Measurements from ENCODE around the gene KRTAP5-10. TPM values are rescaled to one million over a fixed set of nuclear protein-coding genes. Genes with fewer than 3 reads are reported as not detected.
"Not testable (repeated sequence)": the region's sequence is repeated elsewhere in the genome, so short reads cannot be mapped to it uniquely, and the experiment has no call there.

Gene KRTAP5-10
- total and polyA plus RNA-seq, 2 donors (not counting 1 experiment from before 2014, with no cell fraction given): not detected

- Histone ChIP-seq H3K9me3 (ENCODE audit: control insufficient read depth, insufficient read depth, low read depth, low read length) (no peaks in the 10 kb centered on the region), H4K20me1 (ENCODE audit: control insufficient read depth, extremely low read depth, insufficient read depth, low read length) (no peaks in the 10 kb centered on the region), H3K4me1 (ENCODE audit: control insufficient read depth, extremely low read depth, insufficient read depth, low read length) (no peaks in the 10 kb centered on the region), H2AFZ (ENCODE audit: low read length) (no peak overlapping the region), H3K4me2 (ENCODE audit: extremely low read depth, insufficient read depth, low read length) (no peak overlapping the region), H3K9ac (ENCODE audit: insufficient read depth, low read length) (no peak overlapping the region), H3K4me3 (replicated peaks in 1 of 4; ENCODE audit: control extremely low read depth in 1 of 4, insufficient read depth in 1 of 4, low read depth in 3 of 4, low read length in 4 of 4) (no peak overlapping the region), H3K27ac (ENCODE audit: insufficient read depth, low read length) (no peak overlapping the region), H3K79me2 (ENCODE audit: control insufficient read depth, insufficient read depth, low read length) (no peaks in the 10 kb centered on the region), H3K36me3 (ENCODE audit: control insufficient read depth, insufficient read depth, low read length) (no peaks in the 10 kb centered on the region), H3K27me3 (ENCODE audit: control insufficient read depth, insufficient read depth, low read length) (no peaks in the 10 kb centered on the region)
- TF ChIP-seq CTCF (conservative IDR thresholded peaks at IDR 0.05 in 1 of 2, IDR thresholded peaks at IDR 0.05 in 1 of 2; ENCODE audit: low read depth in 1 of 2, low read length in 2 of 2): no peak
- no peak for DNase-seq (ENCODE audit: low read depth in 2 of 2)
These were observed 9.1 kb downstream of the KRTAP5-10 start for GRCh38 chr11:71574418-71574817.

GRCh38 chr11:71575723-71576424 lies 10.5 kb downstream of the KRTAP5-10 start:
- Histone ChIP-seq H2AFZ (ENCODE audit: low read length) (no peak overlapping the region), H4K20me1 (ENCODE audit: control insufficient read depth, extremely low read depth, insufficient read depth, low read length) (no peaks in the 10 kb centered on the region), H3K79me2 (ENCODE audit: control insufficient read depth, insufficient read depth, low read length) (no peaks in the 10 kb centered on the region), H3K27ac (ENCODE audit: insufficient read depth, low read length) (no peak overlapping the region), H3K27me3 (ENCODE audit: control insufficient read depth, insufficient read depth, low read length) (no peaks in the 10 kb centered on the region), H3K36me3 (ENCODE audit: control insufficient read depth, insufficient read depth, low read length) (no peaks in the 10 kb centered on the region), H3K4me2 (ENCODE audit: extremely low read depth, insufficient read depth, low read length) (no peak overlapping the region), H3K9ac (ENCODE audit: insufficient read depth, low read length) (no peak overlapping the region), H3K4me1 (ENCODE audit: control insufficient read depth, extremely low read depth, insufficient read depth, low read length) (no peaks in the 10 kb centered on the region), H3K4me3 (replicated peaks in 1 of 4; ENCODE audit: control extremely low read depth in 1 of 4, insufficient read depth in 1 of 4, low read depth in 3 of 4, low read length in 4 of 4) (no peak overlapping the region), H3K9me3 (ENCODE audit: control insufficient read depth, insufficient read depth, low read depth, low read length) (no peaks in the 10 kb centered on the region)
- no peak for DNase-seq (ENCODE audit: low read depth in 2 of 2)
- TF ChIP-seq EZH2 (IDR thresholded peaks at IDR 0.05; ENCODE audit: low read length, missing control alignments): no peak

GRCh38 chr11:71576688-71577465 lies 11.5 kb downstream of the KRTAP5-10 start:
- not testable (repeated sequence) for H3K27ac ChIP-seq (ENCODE audit: insufficient read depth, low read length); H3K4me2 ChIP-seq (ENCODE audit: extremely low read depth, insufficient read depth, low read length); H3K4me3 ChIP-seq (replicated peaks in 1 of 4; ENCODE audit: control extremely low read depth in 1 of 4, insufficient read depth in 1 of 4, low read depth in 3 of 4, low read length in 4 of 4); H2AFZ ChIP-seq (ENCODE audit: low read length); H3K4me1 ChIP-seq (ENCODE audit: control insufficient read depth, extremely low read depth, insufficient read depth, low read length); H4K20me1 ChIP-seq (ENCODE audit: control insufficient read depth, extremely low read depth, insufficient read depth, low read length); H3K79me2 ChIP-seq (ENCODE audit: control insufficient read depth, insufficient read depth, low read length); H3K9ac ChIP-seq (ENCODE audit: insufficient read depth, low read length); H3K9me3 ChIP-seq (ENCODE audit: control insufficient read depth, insufficient read depth, low read depth, low read length); DNase-seq (ENCODE audit: low read depth in 2 of 2); H3K27me3 ChIP-seq (ENCODE audit: control insufficient read depth, insufficient read depth, low read length); H3K36me3 ChIP-seq (ENCODE audit: control insufficient read depth, insufficient read depth, low read length)

Data from fibroblast of lung (primary cell).